Fibroblast of skin of abdomen (primary cell): ENCODE measurements around the gene SLX1B. TPM values are rescaled to one million over a fixed set of nuclear protein-coding genes. Genes with fewer than 3 reads are reported as not detected.
A peak's percentile ranks its signal among the peaks of the same experiment; 100 is the strongest.
"Not testable (repeated sequence)": the region's sequence is repeated elsewhere in the genome, so short reads cannot be mapped to it uniquely, and the experiment has no call there.

Source experiments
- DNase-seq: peaks from one replicate; pipeline ENCODE4 v3.0.0-alpha.2; 2013
- polyA plus RNA-seq, 2 experiments: library from polyadenylated mRNA; unstranded; fragments of 120-200 nt; gene quantifications; one replicate each; pipeline ENCODE4 v1.2.1, GENCODE V29; 2013; ENCODE audit not compliant: insufficient read length in 2 of 2

Gene SLX1B
- 6.9 TPM for polyA plus RNA-seq (2013, experiment 1 of 2; ENCODE audit: insufficient read length)
- 7.7 TPM for polyA plus RNA-seq (2013, experiment 2 of 2; ENCODE audit: insufficient read length)

- DNase-seq: not testable (repeated sequence)
Observed at GRCh38 chr16:29454269-29454668, at the start of gene SLX1B, which contains the start of gene BOLA2. Gene SLX1B (plus strand): TSS chr16:29454533. Gene BOLA2 (minus strand): TSS chr16:29454351. CDS start chr16:29454253, 98 bp downstream.

GRCh38 chr16:29405249-29405648, 49.1 kb upstream of the SLX1B start:
- DNase-seq: peak; percentile 72

GRCh38 chr16:29423587-29423986, 30.7 kb upstream of the SLX1B start:
- DNase-seq: not testable (repeated sequence)

GRCh38 chr16:29425390-29425789, 28.9 kb upstream of the SLX1B start:
- not testable (repeated sequence) for DNase-seq

GRCh38 chr16:29453754-29454153, 579 bp upstream of the SLX1B start:
- not testable (repeated sequence) for DNase-seq

GRCh38 chr16:29454828-29455227, 495 bp downstream of the SLX1B start:
- DNase-seq: not testable (repeated sequence)

GRCh38 chr16:29457660-29458059, 3.3 kb downstream of the SLX1B start:
- DNase-seq: not testable (repeated sequence)

- DNase-seq: not testable (repeated sequence)
Observed at GRCh38 chr16:29459706-29460646, 5.6 kb downstream of the SLX1B start, which contains the start of gene SULT1A4. Gene SULT1A4 (plus strand): TSS chr16:29459913. CDS start chr16:29461386, 1,473 bp downstream.

- not testable (repeated sequence) for DNase-seq
Observed at GRCh38 chr16:29460647-29461030, 6.3 kb downstream of the SLX1B start.

GRCh38 chr16:29465985-29466824, 11.9 kb downstream of the SLX1B start:
- DNase-seq: not testable (repeated sequence)

GRCh38 chr16:29466904-29467303, 12.6 kb downstream of the SLX1B start:
- not testable (repeated sequence) for DNase-seq

- DNase-seq: not testable (repeated sequence)
Observed at GRCh38 chr16:29467654-29468366, 13.5 kb downstream of the SLX1B start.

GRCh38 chr16:29469660-29470059, 15.3 kb downstream of the SLX1B start:
- not testable (repeated sequence) for DNase-seq

GRCh38 chr16:29472065-29472464, 17.7 kb downstream of the SLX1B start:
- not testable (repeated sequence) for DNase-seq

GRCh38 chr16:29482276-29482675, 27.9 kb downstream of the SLX1B start:
- DNase-seq: not testable (repeated sequence)

- DNase-seq: not testable (repeated sequence)
Observed at GRCh38 chr16:29506308-29506707, 52.0 kb downstream of the SLX1B start, which contains the start of gene NPIPB12. Gene NPIPB12 (minus strand): TSS chr16:29506408.
